CD4-positive, alpha-beta T cell (primary cell): ENCODE measurements around the gene ARSJ. TPM values are rescaled to one million over a fixed set of nuclear protein-coding genes. Genes with fewer than 3 reads are reported as not detected.
"Not testable (repeated sequence)": the region's sequence is repeated elsewhere in the genome, so short reads cannot be mapped to it uniquely, and the experiment has no call there.

Experiments
- ATAC-seq: fragments of 200-7000 bp; cut with Tn5 transposase; one replicate; pipeline ENCODE4 v1.10.0; 2022; ENCODE audit warnings: mild to moderate bottlenecking; ENCODE audit not compliant: poor library complexity
- CTCF ChIA-PET: fragments of 350-600 bp; sonication (Branson Sonifier 250); formaldehyde crosslinking; loops from one replicate; lab custom pipeline; 2021; ENCODE audit warnings: antibody characterized with exemption, inconsistent platforms; lab: Charles Lee
- POLR2A ChIA-PET: fragments of 350-600 bp; sonication (Branson Sonifier 250); formaldehyde crosslinking; loops from one replicate; lab custom pipeline; 2021; ENCODE audit warnings: antibody characterized with exemption, inconsistent platforms; lab: Charles Lee
- DNase-seq, 14 experiments: peaks; one replicate each; pipeline ENCODE4 v3.0.0-alpha.2; 2013 to 2020; ENCODE audit warnings: mixed read lengths in 2 of 14
- H3K27ac ChIP-seq, 2 donors: one replicate each; pipeline versions ENCODE4 v1.5.1 to v1.7.0; 2013; ENCODE audit warnings: low read length in 2 of 2, low read depth in 1 of 2, mild to moderate bottlenecking in 1 of 2
- H3K27me3 ChIP-seq, 2 experiments: 1 replicate in 1 of 2; 2 replicates in 1 of 2; pipeline versions ENCODE4 v1.6.1 to v1.7.0; 2013; ENCODE audit warnings: low read length in 2 of 2, control low read depth in 1 of 2, mild to moderate bottlenecking in 1 of 2, moderate library complexity in 1 of 2; ENCODE audit not compliant: insufficient read depth in 2 of 2, control insufficient read depth in 1 of 2
- H3K36me3 ChIP-seq: one replicate; pipeline ENCODE4 v1.6.1; 2013; ENCODE audit warnings: low read length, control low read depth; ENCODE audit not compliant: insufficient read depth
- H3K4me1 ChIP-seq: one replicate; pipeline ENCODE4 v1.6.1; 2013; ENCODE audit warnings: low read length, control low read depth; ENCODE audit not compliant: insufficient read depth
- H3K4me3 ChIP-seq: one replicate; pipeline ENCODE4 v1.5.1; 2013; ENCODE audit warnings: mild to moderate bottlenecking, low read length, moderate library complexity
- H3K9me3 ChIP-seq, 2 experiments: 1 replicate in 1 of 2; 2 replicates in 1 of 2; pipeline versions ENCODE4 v1.6.1 to v1.7.0; 2013; ENCODE audit warnings: low read length in 2 of 2, mild to moderate bottlenecking in 2 of 2, control low read depth in 1 of 2, moderate library complexity in 1 of 2; ENCODE audit not compliant: control insufficient read depth in 1 of 2, insufficient read depth in 1 of 2
- H3K27ac Mint-ChIP-seq: one replicate; pipeline ENCODE4 v1.8.0; 2020; ENCODE audit warnings: mixed read lengths
- H3K27me3 Mint-ChIP-seq: one replicate; pipeline ENCODE4 v1.8.0; 2021; ENCODE audit warnings: mixed read lengths
- H3K36me3 Mint-ChIP-seq: one replicate; pipeline ENCODE4 v1.8.0; 2021; ENCODE audit warnings: low read depth, mixed read lengths
- H3K4me1 Mint-ChIP-seq: one replicate; pipeline ENCODE4 v1.8.0; 2021; ENCODE audit warnings: low read depth, mixed read lengths
- H3K4me3 Mint-ChIP-seq: one replicate; pipeline ENCODE4 v1.8.0; 2020; ENCODE audit warnings: mild to moderate bottlenecking, mixed read lengths
- H3K9me3 Mint-ChIP-seq: one replicate; pipeline ENCODE4 v1.8.0; 2020; ENCODE audit warnings: mixed read lengths
- CTCF ChIP-seq: fragments of 200-600 bp; IDR thresholded peaks from one replicate; pipeline ENCODE4 v1.8.0; 2022; ENCODE audit warnings: antibody characterized with exemption, mild to moderate bottlenecking
- intact Hi-C, 2 experiments: fragments of 100-400 bp; cut with DNase I in 1 of 2; cut with micrococcal nuclease in 1 of 2; formaldehyde crosslinking; loops; one replicate each; pipeline versions ENCODE4 v1.15.1 to v1.9.0; 2023 to 2025; cut with DNase I, micrococcal nuclease
- total RNA-seq, 174 experiments: library from RNA in 2 of 174; stranded (reverse) in 2 of 174; gene quantifications; one replicate each; pipeline ENCODE4 v1.2.3 and lab custom pipeline; 2021 to 2026

Gene ARSJ
- total RNA-seq, 2 experiments from 2014 or later: not detected

- ChIA-PET CTCF (no interaction called here), POLR2A (no interaction called here)
- Histone ChIP-seq H3K9me3 (no peaks in the 10 kb centered on the region), H3K4me1 (peaks cover 3% of the 10 kb centered on the region), H3K36me3 (no peaks in the 10 kb centered on the region), H3K4me3 (no peak overlapping the region), H3K27ac (no peak overlapping the region), H3K27me3 (no peaks in the 10 kb centered on the region)
- no peaks in the 10 kb centered on the region for H3K9me3 Mint-ChIP-seq
- intact Hi-C loops: no loop called here
- H3K4me3 Mint-ChIP-seq: no peak overlapping the region
- H3K27me3 Mint-ChIP-seq: no peaks in the 10 kb centered on the region
- ATAC-seq (no peak), DNase-seq (no peak)
- no peaks in the 10 kb centered on the region for H3K36me3 Mint-ChIP-seq
- no peaks in the 10 kb centered on the region for H3K4me1 Mint-ChIP-seq
- no peak for TF ChIP-seq CTCF
- H3K27ac Mint-ChIP-seq: no peak overlapping the region
Measured at GRCh38 chr4:114015444-114015899, 36.0 kb upstream of the ARSJ start.

- H3K27me3 ChIP-seq, ATAC-seq, H3K27me3 Mint-ChIP-seq, POLR2A ChIA-PET, H3K9me3 ChIP-seq, H3K4me3 Mint-ChIP-seq, H3K4me1 Mint-ChIP-seq, DNase-seq, H3K36me3 ChIP-seq, H3K4me1 ChIP-seq, H3K4me3 ChIP-seq, intact Hi-C loops, H3K36me3 Mint-ChIP-seq, H3K27ac ChIP-seq, H3K9me3 Mint-ChIP-seq, H3K27ac Mint-ChIP-seq, CTCF ChIA-PET: not testable (repeated sequence)
Measured at GRCh38 chr4:114013201-114013600, 33.8 kb upstream of the ARSJ start.

GRCh38 chr4:114012749-114013148 is 33.3 kb upstream of the ARSJ start:
- intact Hi-C loops: no loop called here

More at GRCh38 chr4:114012749-114013148, 33.3 kb upstream of the ARSJ start:
- no peak for TF ChIP-seq CTCF
- Mint-ChIP-seq H3K27me3 (no peaks in the 10 kb centered on the region), H3K4me3 (no peak overlapping the region), H3K4me1 (no peaks in the 10 kb centered on the region), H3K9me3 (no peaks in the 10 kb centered on the region), H3K36me3 (no peaks in the 10 kb centered on the region), H3K27ac (no peak overlapping the region)
- ATAC-seq: no peak
- Histone ChIP-seq H3K36me3 (no peaks in the 10 kb centered on the region), H3K27me3 (no peaks in the 10 kb centered on the region), H3K9me3 (no peaks in the 10 kb centered on the region), H3K27ac (no peak overlapping the region), H3K4me1 (peaks cover 3% of the 10 kb centered on the region), H3K4me3 (no peak overlapping the region)
- CTCF ChIA-PET: no interaction called here
- POLR2A ChIA-PET: no interaction called here
- DNase-seq: no peak
